Hepatocyte (in vitro differentiated cells): ENCODE measurements around the gene CDHR1.

ENCODE experiments used
- EZH2 ChIP-seq: fragments of 200-600 bp; sonication (generic); IDR thresholded peaks from 2 replicates; pipeline ENCODE4 v1.6.1; 2016; ENCODE audit warnings: antibody characterized with exemption, mild to moderate bottlenecking, borderline replicate concordance
- EZH2phosphoT487 ChIP-seq: fragments of 200-600 bp; sonication (generic); IDR thresholded peaks from one replicate; pipeline ENCODE4 v1.6.1; 2018; ENCODE audit warnings: antibody characterized with exemption, mild to moderate bottlenecking, low read depth, moderate library complexity; ENCODE audit not compliant: unreplicated experiment, severe bottlenecking
- TF ChIP-seq, protein P1 (sequence below): fragments of 200-600 bp; sonication (generic); IDR thresholded peaks from 2 replicates; pipeline ENCODE4 v1.5.1; 2016; ENCODE audit warnings: antibody characterized with exemption, mild to moderate bottlenecking; ENCODE audit not compliant: poor library complexity

DNA sequence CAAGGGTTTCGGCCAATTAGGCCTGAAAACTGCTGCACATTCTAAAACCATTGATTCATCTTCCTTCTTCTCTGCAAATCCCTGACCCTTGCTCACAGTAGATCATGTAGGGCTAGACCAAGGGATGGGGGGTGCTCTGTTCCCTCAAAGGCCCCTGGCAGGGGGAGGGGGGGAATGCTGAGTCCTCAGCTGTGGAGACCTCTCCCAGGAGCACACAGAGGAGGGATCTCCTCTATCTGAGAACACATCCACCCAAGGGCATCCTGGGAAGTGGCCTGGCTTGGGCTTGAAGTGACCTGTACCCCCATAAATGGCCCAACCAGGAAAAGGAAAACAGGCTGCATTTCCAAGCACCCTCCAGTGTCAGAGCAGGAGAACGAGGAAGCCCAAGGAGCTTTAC is 1.0 kb upstream of the CDHR1 start:
- TF ChIP-seq EZH2: no peak
- TF ChIP-seq, protein P1, sequence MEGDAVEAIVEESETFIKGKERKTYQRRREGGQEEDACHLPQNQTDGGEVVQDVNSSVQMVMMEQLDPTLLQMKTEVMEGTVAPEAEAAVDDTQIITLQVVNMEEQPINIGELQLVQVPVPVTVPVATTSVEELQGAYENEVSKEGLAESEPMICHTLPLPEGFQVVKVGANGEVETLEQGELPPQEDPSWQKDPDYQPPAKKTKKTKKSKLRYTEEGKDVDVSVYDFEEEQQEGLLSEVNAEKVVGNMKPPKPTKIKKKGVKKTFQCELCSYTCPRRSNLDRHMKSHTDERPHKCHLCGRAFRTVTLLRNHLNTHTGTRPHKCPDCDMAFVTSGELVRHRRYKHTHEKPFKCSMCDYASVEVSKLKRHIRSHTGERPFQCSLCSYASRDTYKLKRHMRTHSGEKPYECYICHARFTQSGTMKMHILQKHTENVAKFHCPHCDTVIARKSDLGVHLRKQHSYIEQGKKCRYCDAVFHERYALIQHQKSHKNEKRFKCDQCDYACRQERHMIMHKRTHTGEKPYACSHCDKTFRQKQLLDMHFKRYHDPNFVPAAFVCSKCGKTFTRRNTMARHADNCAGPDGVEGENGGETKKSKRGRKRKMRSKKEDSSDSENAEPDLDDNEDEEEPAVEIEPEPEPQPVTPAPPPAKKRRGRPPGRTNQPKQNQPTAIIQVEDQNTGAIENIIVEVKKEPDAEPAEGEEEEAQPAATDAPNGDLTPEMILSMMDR: no peak
- no peak for TF ChIP-seq EZH2phosphoT487
